ENCODE measurements around the gene CDKAL1. TPM values are rescaled to one million over a fixed set of nuclear protein-coding genes. Genes with fewer than 3 reads are reported as not detected.
A peak's percentile ranks its signal among the peaks of the same experiment; 100 is the strongest.

The CDKAL1 gene
- total and polyA plus RNA-seq, 2 donors (not counting 3 experiments of a cell fraction or from before 2014, with no cell fraction given): 6.1 to 20.5 TPM

DNA sequence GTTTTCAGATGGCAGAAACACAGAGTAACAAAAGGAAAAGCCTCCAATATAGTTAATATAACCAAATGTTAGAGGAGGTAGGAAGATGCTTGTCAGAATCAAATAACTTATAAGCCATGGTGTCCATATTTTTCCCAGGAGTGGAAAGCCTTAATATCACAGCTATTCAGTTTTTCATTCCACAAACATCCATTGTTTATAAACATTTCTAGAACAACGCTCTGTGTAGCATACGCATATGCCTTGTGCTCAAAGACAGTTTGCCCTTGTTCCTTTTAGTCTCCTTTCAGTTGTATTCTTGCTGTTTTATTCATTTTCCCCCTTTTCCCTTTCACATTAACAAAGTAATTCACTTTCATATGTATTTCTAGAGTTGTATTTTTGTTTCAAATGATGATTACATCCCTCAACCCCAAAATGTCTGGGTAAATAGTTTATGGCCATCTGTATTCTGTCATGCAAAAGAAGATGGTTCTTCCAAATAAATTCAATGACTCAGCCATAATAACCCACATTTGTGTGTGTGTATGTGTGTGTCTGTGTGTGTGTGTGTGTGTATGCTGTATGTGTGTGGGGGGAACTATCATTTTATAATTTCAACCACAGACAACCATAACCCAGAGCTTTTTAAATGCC is 603.6 kb downstream of the CDKAL1 start:
- dilution Hi-C loops (cut with MboI; ENCODE audit: extremely low pct_ligation_motif_present, low sequenced_read_pairs): no loop called here
- Histone ChIP-seq H3K4me2 (ENCODE audit: insufficient read depth, low read length) (no peak overlapping the region), H3K9me3 (replicated peaks; ENCODE audit: control insufficient read depth, insufficient read depth, low read length) (no peaks in the 10 kb centered on the region), H4K20me1 (replicated peaks; ENCODE audit: control insufficient read depth, extremely low read depth, insufficient read depth, low read length) (no peaks in the 10 kb centered on the region), H3K4me1 (ENCODE audit: control insufficient read depth, extremely low read depth, insufficient read depth, low read length) (peaks cover 9% of the 10 kb centered on the region), H3K27me3 (ENCODE audit: control insufficient read depth in 2 of 2, insufficient read depth in 2 of 2, low read length in 2 of 2) (no peaks in the 10 kb centered on the region), H3K79me2 (ENCODE audit: control insufficient read depth, insufficient read depth, low read length) (no peaks in the 10 kb centered on the region), H3K4me3 (replicated peaks in 1 of 3; ENCODE audit: insufficient read depth in 1 of 3, low read depth in 1 of 3, low read length in 3 of 3) (no peak overlapping the region), H3K9ac (replicated peaks; ENCODE audit: extremely low read depth, insufficient read depth, low read length) (no peak overlapping the region), H3K9me1 (replicated peaks; ENCODE audit: control insufficient read depth, extremely low read depth, insufficient read depth, low read length) (no peaks in the 10 kb centered on the region), H3K36me3 (ENCODE audit: control insufficient read depth in 2 of 2, extremely low read depth in 1 of 2, insufficient read depth in 2 of 2, low read length in 2 of 2) (no peaks in the 10 kb centered on the region), H2AFZ (ENCODE audit: low read depth, low read length) (no peak overlapping the region), H3K27ac (ENCODE audit: insufficient read depth, low read depth, low read length) (no peak overlapping the region)
- TF ChIP-seq POLR2AphosphoS5 (IDR thresholded peaks at IDR 0.05; ENCODE audit: insufficient read depth, low read depth, low read length): no peak
- TF ChIP-seq JUN (IDR thresholded peaks at IDR 0.05; ENCODE audit: borderline replicate concordance, insufficient read depth, insufficient read length, low read depth): no peak
- TF ChIP-seq GATA2 (IDR thresholded peaks at IDR 0.05; ENCODE audit: insufficient read depth, insufficient read length, low read depth, low read length): no peak
- TF ChIP-seq, protein P1, sequence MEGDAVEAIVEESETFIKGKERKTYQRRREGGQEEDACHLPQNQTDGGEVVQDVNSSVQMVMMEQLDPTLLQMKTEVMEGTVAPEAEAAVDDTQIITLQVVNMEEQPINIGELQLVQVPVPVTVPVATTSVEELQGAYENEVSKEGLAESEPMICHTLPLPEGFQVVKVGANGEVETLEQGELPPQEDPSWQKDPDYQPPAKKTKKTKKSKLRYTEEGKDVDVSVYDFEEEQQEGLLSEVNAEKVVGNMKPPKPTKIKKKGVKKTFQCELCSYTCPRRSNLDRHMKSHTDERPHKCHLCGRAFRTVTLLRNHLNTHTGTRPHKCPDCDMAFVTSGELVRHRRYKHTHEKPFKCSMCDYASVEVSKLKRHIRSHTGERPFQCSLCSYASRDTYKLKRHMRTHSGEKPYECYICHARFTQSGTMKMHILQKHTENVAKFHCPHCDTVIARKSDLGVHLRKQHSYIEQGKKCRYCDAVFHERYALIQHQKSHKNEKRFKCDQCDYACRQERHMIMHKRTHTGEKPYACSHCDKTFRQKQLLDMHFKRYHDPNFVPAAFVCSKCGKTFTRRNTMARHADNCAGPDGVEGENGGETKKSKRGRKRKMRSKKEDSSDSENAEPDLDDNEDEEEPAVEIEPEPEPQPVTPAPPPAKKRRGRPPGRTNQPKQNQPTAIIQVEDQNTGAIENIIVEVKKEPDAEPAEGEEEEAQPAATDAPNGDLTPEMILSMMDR (IDR thresholded peaks at IDR 0.05; ENCODE audit: extremely low read depth in 1 of 2, insufficient read depth in 1 of 2, low read depth in 1 of 2, low read length in 2 of 2): no peak
- no peak for TF ChIP-seq MYC (IDR thresholded peaks at IDR 0.05; ENCODE audit: low read depth, low read length)
- TF ChIP-seq EZH2 (IDR thresholded peaks at IDR 0.05; ENCODE audit: borderline replicate concordance, low read depth, low read length, severe bottlenecking): no peak
- TF ChIP-seq FOS (IDR thresholded peaks at IDR 0.05; ENCODE audit: borderline replicate concordance, insufficient read depth, low read length): no peak
- no peak for TF ChIP-seq POLR2A (IDR thresholded peaks at IDR 0.05; ENCODE audit: low read depth, low read length)
- TF ChIP-seq, protein P2, sequence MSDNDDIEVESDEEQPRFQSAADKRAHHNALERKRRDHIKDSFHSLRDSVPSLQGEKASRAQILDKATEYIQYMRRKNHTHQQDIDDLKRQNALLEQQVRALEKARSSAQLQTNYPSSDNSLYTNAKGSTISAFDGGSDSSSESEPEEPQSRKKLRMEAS (IDR thresholded peaks at IDR 0.05; ENCODE audit: insufficient read depth, insufficient read length): no peak
- CTCF ChIA-PET: interaction anchor here (1.3 kb wide), 1 partner anchor 28 kb away, joined by 3 read pairs; no protein-coding TSS in a partner anchor
- POLR2A ChIA-PET: no interaction called here
- BruUV-seq (replicated peaks): no TSS peak
- peak; percentile 35 for DNase-seq (ENCODE audit: low read depth, low spot score)
- intact Hi-C loops (cut with micrococcal nuclease): no loop called here
- no peak for FAIRE-seq
